Globus pallidus (tissue), 1 donor: ENCODE measurements around the gene RADIL.

ENCODE experiments used
- DNase-seq: peaks from one replicate; pipeline ENCODE4 v3.0.0-alpha.2; 2015; ENCODE audit warnings: low spot score

The RADIL gene

GRCh38 chr7:4831723-4832495 lies 51.6 kb downstream of the RADIL start:
- no peak for DNase-seq

DNA sequence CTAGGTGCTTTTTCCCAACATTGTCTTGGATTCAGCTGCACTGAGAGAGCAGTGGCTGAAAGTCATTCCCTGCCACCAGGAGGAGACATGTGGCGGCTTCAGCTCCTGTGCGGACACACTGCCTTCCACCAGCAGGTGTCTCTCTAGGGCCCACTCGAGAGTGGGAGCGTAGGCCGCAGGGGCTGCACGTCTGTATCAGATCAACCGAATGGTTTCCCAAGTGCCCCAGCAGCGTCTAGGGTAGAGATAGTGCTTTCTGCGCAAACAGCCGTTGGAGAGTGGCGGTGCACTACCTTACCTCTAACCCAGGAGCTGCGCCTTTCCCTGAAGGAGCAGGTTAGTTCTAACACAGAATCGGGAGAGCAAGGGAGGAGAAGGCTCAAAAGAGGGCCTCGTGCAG lies 53.3 kb downstream of the RADIL start:
- DNase-seq: no peak

GRCh38 chr7:4828720-4829383 lies 54.7 kb downstream of the RADIL start:
- DNase-seq: no peak

- DNase-seq: no peak
Measured at GRCh38 chr7:4825081-4825480, 58.4 kb downstream of the RADIL start.

DNA sequence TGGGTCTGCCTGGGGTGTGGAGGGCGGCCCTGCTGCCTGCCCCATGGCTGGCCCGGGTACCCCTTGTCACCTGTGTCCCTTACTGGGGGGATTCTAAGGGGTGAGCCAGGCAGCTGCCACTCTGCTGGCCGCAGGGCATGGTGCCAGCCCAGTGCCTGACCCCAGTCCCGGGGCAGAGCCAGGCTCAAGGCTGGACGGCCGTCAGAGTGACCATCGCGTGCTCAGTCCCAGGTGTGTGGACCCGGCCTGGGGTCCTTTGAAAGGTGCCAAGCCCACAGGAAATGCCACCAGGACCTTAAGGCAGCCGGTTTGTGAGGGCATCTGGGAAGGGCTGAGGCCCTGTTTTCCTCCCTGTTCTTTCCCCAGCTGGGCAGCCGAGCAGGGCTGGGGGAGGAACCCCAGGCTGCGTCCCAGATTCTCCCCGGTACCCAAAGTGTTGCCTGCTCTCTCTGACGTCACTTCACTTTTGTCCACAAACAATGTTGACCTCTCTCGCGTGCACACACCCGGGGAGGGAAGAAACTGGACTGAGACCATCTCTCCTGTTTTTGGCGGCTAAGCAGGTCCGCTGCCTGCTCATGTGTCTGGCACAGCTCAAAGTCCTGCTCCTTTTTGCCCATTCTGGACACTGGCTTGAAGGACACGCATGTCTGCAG lies 59.3 kb downstream of the RADIL start:
- no peak for DNase-seq

DNA sequence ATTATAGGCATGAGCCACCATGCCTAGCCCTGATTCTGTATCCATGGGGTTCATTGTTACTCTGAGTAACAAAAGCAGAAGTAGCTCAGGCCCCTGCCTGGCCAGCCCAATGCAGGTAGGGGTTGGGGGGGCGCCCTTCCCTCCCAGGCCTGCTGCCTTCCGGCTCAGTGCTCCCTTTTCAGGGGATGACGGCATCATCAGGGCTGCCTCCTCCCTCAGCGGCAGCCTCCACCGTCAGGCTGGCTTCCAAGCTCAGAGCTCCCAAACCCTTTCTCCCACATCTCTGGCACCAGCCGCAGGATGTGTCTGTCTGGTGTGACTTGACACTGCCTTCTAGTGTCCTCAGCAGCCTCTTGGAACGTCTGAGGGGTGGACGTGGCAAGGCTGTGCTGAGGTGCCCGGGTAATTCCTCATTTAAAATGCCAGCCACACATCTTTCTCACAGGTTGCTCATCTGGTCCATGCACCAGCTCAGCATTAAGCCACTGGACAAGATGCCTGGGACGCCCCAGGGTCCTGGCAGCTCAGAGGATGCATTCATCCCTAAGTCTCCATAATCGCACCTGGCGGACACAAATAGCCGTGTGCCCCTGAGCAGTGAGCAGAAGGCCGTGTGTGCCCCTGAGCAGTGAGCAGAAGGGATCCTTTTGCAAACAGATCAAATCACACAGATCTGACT lies 59.9 kb downstream of the RADIL start:
- no peak for DNase-seq

DNA sequence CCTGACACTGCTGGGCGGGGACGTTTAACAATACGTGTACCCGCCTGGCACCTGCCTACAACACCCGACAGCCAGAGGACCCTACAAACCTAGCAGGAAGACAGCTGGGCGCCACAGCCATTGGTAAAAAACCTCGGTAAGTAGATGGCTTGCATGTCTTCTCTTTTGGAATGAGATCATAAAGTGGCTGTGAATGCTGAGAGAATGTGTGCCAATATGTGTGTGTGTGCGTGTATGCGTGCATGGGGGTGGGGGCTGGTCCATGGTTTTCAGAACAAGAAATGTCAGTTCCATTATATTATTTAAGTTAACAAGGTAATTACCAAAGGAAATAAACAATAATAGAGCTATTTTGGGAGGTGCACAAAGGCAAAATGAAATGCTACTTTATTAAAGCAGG lies 60.8 kb downstream of the RADIL start:
- no peak for DNase-seq

DNA sequence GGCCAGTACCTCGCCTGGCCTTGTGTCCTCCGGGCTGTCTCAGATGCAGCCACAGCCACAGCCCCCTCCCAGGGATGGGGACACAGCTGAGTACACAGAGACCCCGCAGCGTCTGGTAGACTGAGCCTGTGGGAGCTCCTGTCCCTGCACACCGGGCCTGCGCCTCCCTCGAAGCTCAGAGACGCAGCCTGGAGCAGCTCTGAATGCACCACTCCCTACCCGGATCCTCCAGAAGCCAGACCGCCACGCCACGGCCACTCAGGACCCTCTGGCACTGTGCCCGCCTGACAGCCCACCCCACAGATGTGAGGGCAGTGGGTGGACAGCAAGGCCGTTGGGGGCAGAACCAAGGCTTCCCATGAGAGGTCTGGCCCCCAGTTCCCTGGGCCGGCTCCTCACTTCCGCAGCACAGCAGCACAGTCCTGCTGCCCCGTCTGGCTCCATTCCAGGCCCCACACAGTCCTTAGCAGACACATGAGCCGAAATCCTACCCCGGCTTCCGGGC lies 62.5 kb downstream of the RADIL start:
- no peak for DNase-seq

- no peak for DNase-seq
Measured at GRCh38 chr7:4820405-4820966, 63.0 kb downstream of the RADIL start.

DNA sequence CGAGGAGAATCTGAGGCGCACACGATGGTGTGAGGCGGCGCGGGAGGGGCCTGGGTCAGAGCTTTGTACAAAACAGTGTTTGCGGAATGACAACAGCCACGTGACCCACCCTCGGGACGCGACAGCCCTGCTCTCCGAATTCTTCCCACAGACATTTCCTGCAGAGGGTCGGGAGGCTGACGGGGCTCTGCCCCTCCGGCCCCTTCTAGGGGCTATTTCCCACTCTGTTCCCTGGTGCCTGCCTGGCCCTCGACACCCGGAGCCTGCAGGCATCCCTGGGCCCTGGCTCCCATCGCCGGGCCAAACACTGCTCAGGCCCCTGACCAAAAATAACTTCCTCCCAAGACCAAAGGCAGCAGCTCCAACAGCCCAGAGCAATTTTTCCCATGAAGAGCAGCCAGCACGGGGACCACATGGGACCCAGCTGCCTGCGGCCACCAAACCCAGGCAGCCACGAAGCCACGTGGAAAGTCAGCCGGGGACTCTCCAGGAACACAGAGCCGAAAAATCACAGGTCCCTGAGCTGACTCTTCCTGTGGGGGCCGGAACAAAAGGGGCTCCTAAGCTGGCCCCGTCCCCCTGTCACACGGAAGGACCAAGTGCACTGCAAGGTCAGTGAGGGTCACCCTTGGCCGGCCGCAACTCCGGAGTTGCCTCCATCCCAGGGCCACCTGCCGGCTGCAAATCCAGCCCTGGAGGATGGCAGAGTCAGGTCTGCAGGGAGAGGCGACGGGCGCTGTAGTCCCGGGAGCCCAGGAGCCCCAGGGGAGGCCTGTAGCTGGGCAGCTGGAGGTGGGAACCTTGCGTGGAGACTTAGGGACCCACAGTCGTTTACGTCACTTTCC lies 63.7 kb downstream of the RADIL start:
- DNase-seq: no peak

DNA sequence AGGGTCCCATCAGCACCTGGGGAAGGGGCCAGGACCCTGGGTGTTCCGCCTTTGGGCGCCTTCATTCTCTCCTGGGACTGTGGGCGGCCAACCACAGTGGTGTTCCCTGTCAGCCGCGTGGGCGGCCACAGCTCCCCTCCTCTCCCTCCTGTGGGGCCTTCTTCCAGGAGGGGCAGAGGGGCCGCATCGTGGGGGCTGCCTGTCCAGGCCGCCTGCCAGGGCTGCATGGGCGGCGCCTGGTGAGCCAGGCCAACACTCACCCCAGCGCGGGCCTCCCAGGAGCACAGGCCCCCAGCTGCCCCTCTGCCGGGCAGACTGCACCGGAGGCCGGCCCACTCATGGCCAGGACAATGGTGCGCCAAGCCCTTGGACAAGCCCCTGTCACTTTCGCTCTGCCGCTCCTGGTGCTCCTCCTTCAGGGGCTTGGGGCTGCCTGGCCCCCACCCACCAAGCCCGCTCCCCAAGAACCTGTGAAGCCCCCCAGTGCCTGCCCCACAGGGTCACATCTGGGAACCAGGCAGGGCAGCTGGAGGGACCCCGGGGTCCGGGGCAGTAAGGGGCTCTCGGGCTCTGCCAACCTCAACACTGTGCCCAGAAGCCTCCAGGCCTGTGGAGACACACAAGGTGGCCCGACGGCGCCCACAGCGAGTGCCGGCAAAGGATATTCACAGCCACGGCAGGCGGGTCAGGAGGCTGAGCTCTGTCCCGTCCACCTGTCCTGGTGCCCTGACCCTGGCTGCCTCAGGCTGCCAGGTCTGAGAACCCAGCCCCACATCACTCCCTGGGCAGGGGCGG lies 65.3 kb downstream of the RADIL start:
- no peak for DNase-seq

GRCh38 chr7:4817178-4817901 lies 66.2 kb downstream of the RADIL start:
- no peak for DNase-seq

- DNase-seq: no peak
Measured at GRCh38 chr7:4816419-4817080, 67.0 kb downstream of the RADIL start.

- no peak for DNase-seq
Measured at GRCh38 chr7:4815609-4816418, 67.7 kb downstream of the RADIL start.

DNA sequence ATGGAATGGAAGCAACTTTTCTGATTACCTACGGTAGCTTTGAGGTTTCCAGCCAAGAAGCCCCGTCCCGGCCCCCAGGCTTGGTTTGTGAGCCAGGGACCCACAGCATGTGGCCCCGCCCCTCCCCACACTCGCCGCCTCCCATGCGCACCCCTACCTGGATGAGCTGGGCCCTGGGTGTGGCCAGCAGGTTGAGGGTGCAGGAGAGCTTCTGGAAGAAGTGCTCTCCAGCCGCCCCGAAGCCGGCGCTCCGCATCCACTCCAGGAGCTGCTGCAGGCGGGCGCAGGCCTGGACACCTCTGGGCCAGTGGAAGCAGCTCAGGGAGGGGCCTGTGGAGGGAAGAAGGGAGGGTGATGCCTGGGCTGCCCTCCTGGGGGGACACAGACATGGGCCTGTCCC lies 68.4 kb downstream of the RADIL start:
- no peak for DNase-seq

GRCh38 chr7:4814433-4814832 lies 69.1 kb downstream of the RADIL start:
- no peak for DNase-seq

DNA sequence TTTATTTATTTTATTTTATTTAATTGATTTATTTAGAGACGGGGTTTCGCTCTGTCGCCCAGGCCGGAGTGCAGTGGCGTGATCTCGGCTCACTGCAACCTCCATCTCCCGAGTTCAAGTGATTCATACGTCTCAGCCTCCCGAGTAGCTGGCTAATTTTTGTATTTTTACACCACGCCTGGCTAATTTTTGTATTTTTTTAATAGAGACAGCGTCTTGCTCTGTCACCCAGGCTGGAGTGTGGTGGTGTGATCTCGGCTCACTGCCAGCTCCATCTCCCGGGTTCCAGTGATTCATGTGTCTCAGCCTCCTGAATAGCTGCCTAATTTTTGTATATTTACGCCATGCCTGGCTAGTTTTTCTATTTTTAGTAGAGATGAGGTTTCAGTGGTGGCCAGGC lies 73.8 kb downstream of the RADIL start:
- no peak for DNase-seq

DNA sequence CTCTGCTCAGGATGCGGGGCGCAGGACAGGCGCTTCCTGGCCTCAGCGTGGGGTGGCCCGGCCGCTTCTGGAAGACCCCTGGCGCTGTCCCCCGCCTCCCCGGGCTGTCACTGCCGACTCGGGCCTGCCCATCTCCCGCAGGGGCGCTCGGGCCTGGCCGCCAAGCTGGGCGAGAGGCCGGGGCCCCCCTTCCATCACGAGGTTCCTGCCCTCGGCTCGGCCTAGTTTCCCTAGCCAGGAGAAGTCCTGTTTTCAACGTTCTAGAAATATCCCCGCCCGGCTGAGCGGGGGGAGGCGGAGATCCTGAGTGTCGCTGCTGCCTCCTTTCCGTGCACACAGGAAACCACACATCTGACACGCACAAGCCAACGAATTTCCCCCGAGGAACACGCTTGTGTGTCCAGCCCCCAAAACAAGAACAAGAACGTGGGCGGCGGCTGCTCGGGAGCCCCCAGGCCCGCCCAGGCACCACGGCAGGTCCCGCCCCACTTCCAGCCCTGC lies 74.4 kb downstream of the RADIL start:
- peak; percentile 48 for DNase-seq
